ENCODE measurements around the gene NFIB. TPM values are rescaled to one million over a fixed set of nuclear protein-coding genes. Genes with fewer than 3 reads are reported as not detected.

The NFIB gene
- total RNA-seq, 4 donors from 2014 or later = 40.2 to 150 (median 83.7) TPM

- peak overlapping the region in 3 of 4 donors; percentile 36 to 73 (median 59) for H3K27ac ChIP-seq
- WGBS, 2 donors (ENCODE audit: low coverage in 1 of 2) = 18% methylated on average over 15 of the region's 15 CpGs; no CpG with 5 or more reads in 1 of the 2 donors
- no peaks in the 10 kb centered on the region for H3K36me3 ChIP-seq
- TF ChIP-seq POLR2A (IDR thresholded peaks at IDR 0.05) (no peak), EP300 (IDR thresholded peaks at IDR 0.05; ENCODE audit: low read depth) (no peak), POLR2AphosphoS5 (IDR thresholded peaks at IDR 0.05) (no peak)
- TF ChIP-seq, protein P1, sequence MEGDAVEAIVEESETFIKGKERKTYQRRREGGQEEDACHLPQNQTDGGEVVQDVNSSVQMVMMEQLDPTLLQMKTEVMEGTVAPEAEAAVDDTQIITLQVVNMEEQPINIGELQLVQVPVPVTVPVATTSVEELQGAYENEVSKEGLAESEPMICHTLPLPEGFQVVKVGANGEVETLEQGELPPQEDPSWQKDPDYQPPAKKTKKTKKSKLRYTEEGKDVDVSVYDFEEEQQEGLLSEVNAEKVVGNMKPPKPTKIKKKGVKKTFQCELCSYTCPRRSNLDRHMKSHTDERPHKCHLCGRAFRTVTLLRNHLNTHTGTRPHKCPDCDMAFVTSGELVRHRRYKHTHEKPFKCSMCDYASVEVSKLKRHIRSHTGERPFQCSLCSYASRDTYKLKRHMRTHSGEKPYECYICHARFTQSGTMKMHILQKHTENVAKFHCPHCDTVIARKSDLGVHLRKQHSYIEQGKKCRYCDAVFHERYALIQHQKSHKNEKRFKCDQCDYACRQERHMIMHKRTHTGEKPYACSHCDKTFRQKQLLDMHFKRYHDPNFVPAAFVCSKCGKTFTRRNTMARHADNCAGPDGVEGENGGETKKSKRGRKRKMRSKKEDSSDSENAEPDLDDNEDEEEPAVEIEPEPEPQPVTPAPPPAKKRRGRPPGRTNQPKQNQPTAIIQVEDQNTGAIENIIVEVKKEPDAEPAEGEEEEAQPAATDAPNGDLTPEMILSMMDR (IDR thresholded peaks at IDR 0.05) = no peak
- intact Hi-C loops (cut with DNase I; ENCODE audit: low total_unique reads) = no loop called here
- H3K4me1 ChIP-seq = peaks cover 20 to 59% (median 39%) of the 10 kb centered on the region in 4 donors
- no peak for DNase-seq
- in situ Hi-C loops (cut with MboI; ENCODE audit: low pct_ligation_motif_present in 1 of 4, low pct_unique_long_range_greater_than_20kb in 1 of 4, low sequenced_read_pairs in 3 of 4) = no loop called here
- peaks cover 89% of the 10 kb centered on the region for H3K27me3 ChIP-seq
- no peaks in the 10 kb centered on the region for H3K9me3 ChIP-seq
- peak overlapping the region in 3 of 4 donors; percentile 30 to 48 (median 31) for H3K4me3 ChIP-seq
These were observed 35.2 kb upstream of the NFIB start for GRCh38 chr9:14349146-14349446.

DNA sequence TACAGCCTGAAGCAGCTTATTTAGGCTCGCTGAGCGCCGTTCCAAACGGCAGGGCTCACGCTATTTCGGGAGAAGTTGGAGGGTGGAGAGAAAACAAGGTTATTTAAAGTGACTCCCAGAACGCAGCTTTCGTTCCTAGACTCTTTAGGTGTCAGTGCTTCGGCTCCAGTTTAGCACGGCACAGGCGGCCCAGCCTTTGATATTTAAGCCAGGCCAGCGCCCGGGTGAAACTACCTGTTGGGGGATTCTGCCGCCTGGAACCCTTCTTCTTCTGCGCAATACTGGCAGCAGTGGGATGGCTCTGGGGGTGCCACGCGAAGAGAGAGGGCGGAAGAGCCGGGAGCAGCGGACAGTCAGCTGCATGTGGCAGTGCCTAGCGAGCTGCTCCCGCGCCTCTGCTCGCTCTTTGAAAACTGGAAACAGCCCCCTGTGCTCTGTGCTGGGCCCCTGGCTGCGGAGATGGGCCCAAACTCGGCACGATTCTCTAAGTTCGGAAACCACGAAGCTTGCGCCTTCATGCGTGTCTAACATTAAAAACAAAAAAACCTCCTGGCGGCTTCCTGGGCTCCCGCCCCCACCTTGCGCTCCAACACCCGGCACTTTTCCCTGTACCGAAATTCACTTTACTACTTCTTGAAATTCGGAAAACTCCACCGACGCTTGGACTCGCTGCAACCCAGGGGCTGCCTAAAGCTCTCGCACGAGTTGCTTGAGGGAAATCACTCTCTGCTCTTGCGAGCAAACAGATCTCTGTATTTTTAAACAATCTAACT is 34.6 kb upstream of the NFIB start:
- no peak for DNase-seq
- TF ChIP-seq POLR2AphosphoS5 (IDR thresholded peaks at IDR 0.05) (no peak), EP300 (IDR thresholded peaks at IDR 0.05; ENCODE audit: low read depth) (no peak), POLR2A (IDR thresholded peaks at IDR 0.05) (no peak)
- TF ChIP-seq, protein P1 (IDR thresholded peaks at IDR 0.05) = no peak
- Histone ChIP-seq H3K4me3 (peak overlapping the region in 3 of 4 donors; percentile 30 to 48 (median 31)), H3K4me1 (peaks cover 20 to 55% (median 37%) of the 10 kb centered on the region in 4 donors), H3K27me3 (peaks cover 89% of the 10 kb centered on the region), H3K36me3 (no peaks in the 10 kb centered on the region), H3K9me3 (no peaks in the 10 kb centered on the region), H3K27ac (peak overlapping the region; percentile 15 to 73 (median 48))
- intact Hi-C loops (cut with DNase I; ENCODE audit: low total_unique reads) (no loop called here), in situ Hi-C loops (cut with MboI; ENCODE audit: low pct_ligation_motif_present in 1 of 4, low pct_unique_long_range_greater_than_20kb in 1 of 4, low sequenced_read_pairs in 3 of 4) (no loop called here)
- 7 to 23% methylated on average over 6 to 43 of the region's 43 CpGs for WGBS, 2 donors (ENCODE audit: low coverage in 1 of 2)

DNA sequence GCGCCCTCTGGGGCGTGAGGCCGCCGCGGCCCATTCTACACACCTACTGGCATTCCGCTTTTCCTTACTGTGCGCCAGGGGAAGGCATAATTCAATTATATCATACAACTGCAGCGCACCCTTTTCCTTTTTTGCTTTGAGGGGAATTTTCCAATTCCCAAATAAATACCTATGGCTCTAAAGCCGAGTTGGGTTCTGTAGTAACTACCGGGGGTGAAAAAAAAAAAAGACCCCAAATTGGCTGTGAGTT is 34.1 kb upstream of the NFIB start:
- Histone ChIP-seq H3K27ac (peak overlapping the region; percentile 15 to 73 (median 48)), H3K4me3 (peak overlapping the region in 3 of 4 donors; percentile 30 to 48 (median 31)), H3K9me3 (no peaks in the 10 kb centered on the region), H3K36me3 (no peaks in the 10 kb centered on the region), H3K4me1 (peaks cover 20 to 51% (median 36%) of the 10 kb centered on the region in 4 donors), H3K27me3 (peaks cover 93% of the 10 kb centered on the region)
- intact Hi-C loops (cut with DNase I; ENCODE audit: low total_unique reads) (no loop called here), in situ Hi-C loops (cut with MboI; ENCODE audit: low pct_ligation_motif_present in 1 of 4, low pct_unique_long_range_greater_than_20kb in 1 of 4, low sequenced_read_pairs in 3 of 4) (no loop called here)
- DNase-seq = no peak
- WGBS, 2 donors (ENCODE audit: low coverage in 1 of 2) = 3% methylated on average over 10 of the region's 10 CpGs; no CpG with 5 or more reads in 1 of the 2 donors
- TF ChIP-seq POLR2A (IDR thresholded peaks at IDR 0.05) (no peak), EP300 (IDR thresholded peaks at IDR 0.05; ENCODE audit: low read depth) (no peak), POLR2AphosphoS5 (IDR thresholded peaks at IDR 0.05) (no peak)
- TF ChIP-seq, protein P1 (IDR thresholded peaks at IDR 0.05) = no peak

DNA sequence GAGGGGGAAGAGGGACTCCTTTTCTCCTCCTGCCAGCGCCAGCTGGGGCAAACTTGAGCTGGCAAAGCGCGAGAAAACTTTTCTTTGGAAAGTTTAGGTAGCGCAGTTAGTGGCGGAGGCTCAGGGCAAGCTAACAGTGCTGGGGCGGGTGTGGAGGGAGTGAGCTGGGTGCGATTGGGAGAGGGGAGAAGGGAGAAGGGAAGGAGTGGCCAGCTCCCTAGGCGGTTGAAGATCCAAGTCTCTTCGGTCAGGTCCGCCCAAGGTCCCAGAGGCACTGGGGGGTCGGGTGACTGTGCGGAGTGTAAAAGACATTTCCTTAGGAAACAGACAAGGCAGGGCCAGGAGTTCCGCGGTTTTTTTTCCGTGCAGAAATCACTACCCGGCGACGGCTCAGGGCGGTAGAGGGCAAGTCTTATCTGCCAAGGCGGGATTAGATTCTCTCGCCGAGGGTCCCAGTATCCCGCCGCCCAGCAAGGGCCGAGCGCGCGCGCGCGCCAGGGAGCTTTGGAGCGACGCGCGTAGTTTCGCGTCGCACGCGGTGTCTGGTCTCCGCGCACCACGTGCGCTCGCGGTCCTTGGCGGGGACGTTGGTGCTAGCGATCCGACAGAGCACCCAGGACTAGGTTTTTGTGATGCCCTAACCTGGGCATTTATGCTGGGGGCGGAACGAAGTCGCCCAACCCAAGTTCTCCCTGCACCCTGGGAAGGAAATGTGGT is 33.6 kb upstream of the NFIB start:
- in situ Hi-C loops (cut with MboI; ENCODE audit: low pct_ligation_motif_present in 1 of 4, low pct_unique_long_range_greater_than_20kb in 1 of 4, low sequenced_read_pairs in 3 of 4) = no loop called here

More for the DNA sequence above, 33.6 kb upstream of the NFIB start:
- intact Hi-C loops (cut with DNase I; ENCODE audit: low total_unique reads) = no loop called here
- 1 to 2% methylated on average over 12 to 41 of the region's 53 CpGs for WGBS, 2 donors (ENCODE audit: low coverage in 1 of 2)
- H3K4me1 ChIP-seq = peaks cover 18 to 51% (median 36%) of the 10 kb centered on the region in 4 donors
- H3K36me3 ChIP-seq = no peaks in the 10 kb centered on the region
- peaks cover 97% of the 10 kb centered on the region for H3K27me3 ChIP-seq
- H3K27ac ChIP-seq = peak overlapping the region; percentile 15 to 73 (median 48)
- H3K4me3 ChIP-seq = peak overlapping the region; percentile 5 to 48 (median 30)
- H3K9me3 ChIP-seq = no peaks in the 10 kb centered on the region
- peak in 1 of 3 donors; percentile 23 for TF ChIP-seq POLR2AphosphoS5 (IDR thresholded peaks at IDR 0.05)
- TF ChIP-seq, protein P1 (IDR thresholded peaks at IDR 0.05) = no peak
- DNase-seq = peak; percentile 28
